Measurements from ENCODE around the gene DDN. TPM values are rescaled to one million over a fixed set of nuclear protein-coding genes. Genes with fewer than 3 reads are reported as not detected.

DDN gene
- total and polyA plus RNA-seq, 9 of the 15 experiments (the other 6 are each of a cell fraction or from before 2014, with no cell fraction given) = 0.03 to 3.6 (median 1.6) TPM

DNA sequence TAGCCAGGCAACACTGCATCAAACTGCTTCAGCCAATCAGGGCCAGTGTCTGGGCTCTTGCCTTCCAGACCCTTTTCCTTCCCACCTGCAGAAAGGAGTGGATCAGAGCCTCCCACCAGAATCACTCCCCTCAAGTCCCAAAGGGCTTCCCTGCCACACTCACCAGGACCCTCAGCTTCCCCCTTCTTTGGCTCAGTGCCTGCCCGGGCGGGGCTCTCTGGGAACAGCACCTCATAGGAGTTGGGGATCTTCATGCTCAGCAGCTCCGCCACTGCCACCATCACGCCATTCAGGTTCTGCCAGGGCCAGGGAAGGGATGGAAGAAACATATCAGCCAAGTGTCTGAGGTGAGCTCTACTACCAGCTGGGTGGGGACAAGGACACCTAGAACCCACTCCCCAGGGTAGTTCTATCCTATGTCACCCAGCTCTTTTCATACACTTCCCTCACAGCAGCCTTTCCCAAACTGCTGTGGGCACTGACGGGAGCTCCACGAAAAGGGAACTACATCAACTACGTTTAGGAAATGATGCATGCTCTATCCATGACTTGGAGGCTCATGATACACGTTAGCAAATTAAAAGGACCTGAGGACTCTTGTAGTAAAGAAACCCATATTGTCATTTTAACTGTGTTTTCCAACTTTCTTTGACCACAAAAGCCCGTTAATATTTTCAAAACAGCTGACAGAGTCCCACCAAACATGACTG, 28.8 kb upstream of the DDN start:
- CTCF ChIA-PET (ENCODE audit: low intra/inter-chr PET ratio) = no interaction called here
- H3K36me3 ChIP-seq (ENCODE audit: control insufficient read depth, insufficient read depth, low read length) = peaks cover 100% of the 10 kb centered on the region
- H4K20me1 ChIP-seq (replicated peaks; ENCODE audit: control insufficient read depth, insufficient read depth, low read length) = 0 out of 2 replicates have a peak, but pooled peaks cover 5% of the 10 kb centered on the region
- H3K4me2 ChIP-seq (ENCODE audit: insufficient read depth, low read length) = no peak overlapping the region
- no peaks in the 10 kb centered on the region for H3K9me1 ChIP-seq (ENCODE audit: control insufficient read depth, insufficient read depth, low read length)
- no peaks in the 10 kb centered on the region for H3K9me3 ChIP-seq (replicated peaks; ENCODE audit: control insufficient read depth, insufficient read depth, low read depth, low read length)
- H3K9ac ChIP-seq (ENCODE audit: insufficient read depth in 1 of 2, low read depth in 2 of 2, low read length in 2 of 2) = no peak overlapping the region
- DNase-seq (ENCODE audit: extremely low read depth in 1 of 4, low spot score in 3 of 4) (no peak), ATAC-seq (no peak), FAIRE-seq (no peak)
- in situ Hi-C loops (cut with MboI) = no loop called here
- POLR2A ChIA-PET = interaction anchor here (0.6 to 4.2 kb wide), 5 partner anchors 8 to 46 kb away, joined by 3 to 19 read pairs (median 5); no protein-coding TSS in a partner anchor
- intact Hi-C loops (cut with micrococcal nuclease) = no loop called here
- no peak overlapping the region for H3K27ac ChIP-seq (ENCODE audit: extremely low read depth, low read depth, low read length)
- TF ChIP-seq, protein P1, sequence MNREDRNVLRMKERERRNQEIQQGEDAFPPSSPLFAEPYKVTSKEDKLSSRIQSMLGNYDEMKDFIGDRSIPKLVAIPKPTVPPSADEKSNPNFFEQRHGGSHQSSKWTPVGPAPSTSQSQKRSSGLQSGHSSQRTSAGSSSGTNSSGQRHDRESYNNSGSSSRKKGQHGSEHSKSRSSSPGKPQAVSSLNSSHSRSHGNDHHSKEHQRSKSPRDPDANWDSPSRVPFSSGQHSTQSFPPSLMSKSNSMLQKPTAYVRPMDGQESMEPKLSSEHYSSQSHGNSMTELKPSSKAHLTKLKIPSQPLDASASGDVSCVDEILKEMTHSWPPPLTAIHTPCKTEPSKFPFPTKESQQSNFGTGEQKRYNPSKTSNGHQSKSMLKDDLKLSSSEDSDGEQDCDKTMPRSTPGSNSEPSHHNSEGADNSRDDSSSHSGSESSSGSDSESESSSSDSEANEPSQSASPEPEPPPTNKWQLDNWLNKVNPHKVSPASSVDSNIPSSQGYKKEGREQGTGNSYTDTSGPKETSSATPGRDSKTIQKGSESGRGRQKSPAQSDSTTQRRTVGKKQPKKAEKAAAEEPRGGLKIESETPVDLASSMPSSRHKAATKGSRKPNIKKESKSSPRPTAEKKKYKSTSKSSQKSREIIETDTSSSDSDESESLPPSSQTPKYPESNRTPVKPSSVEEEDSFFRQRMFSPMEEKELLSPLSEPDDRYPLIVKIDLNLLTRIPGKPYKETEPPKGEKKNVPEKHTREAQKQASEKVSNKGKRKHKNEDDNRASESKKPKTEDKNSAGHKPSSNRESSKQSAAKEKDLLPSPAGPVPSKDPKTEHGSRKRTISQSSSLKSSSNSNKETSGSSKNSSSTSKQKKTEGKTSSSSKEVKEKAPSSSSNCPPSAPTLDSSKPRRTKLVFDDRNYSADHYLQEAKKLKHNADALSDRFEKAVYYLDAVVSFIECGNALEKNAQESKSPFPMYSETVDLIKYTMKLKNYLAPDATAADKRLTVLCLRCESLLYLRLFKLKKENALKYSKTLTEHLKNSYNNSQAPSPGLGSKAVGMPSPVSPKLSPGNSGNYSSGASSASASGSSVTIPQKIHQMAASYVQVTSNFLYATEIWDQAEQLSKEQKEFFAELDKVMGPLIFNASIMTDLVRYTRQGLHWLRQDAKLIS (CRISPR knock-in tag; IDR thresholded peaks at IDR 0.05) = no peak
- no peak for TF ChIP-seq PHB (CRISPR knock-in tag; IDR thresholded peaks at IDR 0.05)
- no peak for TF ChIP-seq PHB2 (IDR thresholded peaks at IDR 0.05; ENCODE audit: low read depth)
- no peak for TF ChIP-seq BHLHE40 (IDR thresholded peaks at IDR 0.05; ENCODE audit: low read length)
- no peak for TF ChIP-seq ESRRB (CRISPR knock-in tag; IDR thresholded peaks at IDR 0.05; ENCODE audit: borderline replicate concordance)
- TF ChIP-seq, protein P2, sequence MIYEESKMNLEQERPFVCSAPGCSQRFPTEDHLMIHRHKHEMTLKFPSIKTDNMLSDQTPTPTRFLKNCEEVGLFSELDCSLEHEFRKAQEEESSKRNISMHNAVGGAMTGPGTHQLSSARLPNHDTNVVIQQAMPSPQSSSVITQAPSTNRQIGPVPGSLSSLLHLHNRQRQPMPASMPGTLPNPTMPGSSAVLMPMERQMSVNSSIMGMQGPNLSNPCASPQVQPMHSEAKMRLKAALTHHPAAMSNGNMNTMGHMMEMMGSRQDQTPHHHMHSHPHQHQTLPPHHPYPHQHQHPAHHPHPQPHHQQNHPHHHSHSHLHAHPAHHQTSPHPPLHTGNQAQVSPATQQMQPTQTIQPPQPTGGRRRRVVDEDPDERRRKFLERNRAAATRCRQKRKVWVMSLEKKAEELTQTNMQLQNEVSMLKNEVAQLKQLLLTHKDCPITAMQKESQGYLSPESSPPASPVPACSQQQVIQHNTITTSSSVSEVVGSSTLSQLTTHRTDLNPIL (CRISPR knock-in tag; IDR thresholded peaks at IDR 0.05) = no peak
- TF ChIP-seq TAL1 (IDR thresholded peaks at IDR 0.05) = no peak
- TF ChIP-seq, protein P3, sequence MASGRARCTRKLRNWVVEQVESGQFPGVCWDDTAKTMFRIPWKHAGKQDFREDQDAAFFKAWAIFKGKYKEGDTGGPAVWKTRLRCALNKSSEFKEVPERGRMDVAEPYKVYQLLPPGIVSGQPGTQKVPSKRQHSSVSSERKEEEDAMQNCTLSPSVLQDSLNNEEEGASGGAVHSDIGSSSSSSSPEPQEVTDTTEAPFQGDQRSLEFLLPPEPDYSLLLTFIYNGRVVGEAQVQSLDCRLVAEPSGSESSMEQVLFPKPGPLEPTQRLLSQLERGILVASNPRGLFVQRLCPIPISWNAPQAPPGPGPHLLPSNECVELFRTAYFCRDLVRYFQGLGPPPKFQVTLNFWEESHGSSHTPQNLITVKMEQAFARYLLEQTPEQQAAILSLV (tag; IDR thresholded peaks at IDR 0.05) = no peak
- BruUV-seq (replicated peaks) = no TSS peak
- H3K4me1 ChIP-seq (replicated peaks in 1 of 2; ENCODE audit: control insufficient read depth in 2 of 2, insufficient read depth in 2 of 2, low read length in 2 of 2) = peaks cover 0 to 7% of the 10 kb centered on the region in 2 experiments; a peak in 1 of 5 replicates
- no peak overlapping the region for H2AFZ ChIP-seq (ENCODE audit: low read depth, low read length)
- 98% methylated on average over 9 of the region's 9 CpGs for WGBS (ENCODE audit: insufficient coverage, low coverage, missing lambda C conversion rate)
- H3K27me3 ChIP-seq (ENCODE audit: control insufficient read depth in 2 of 2, insufficient read depth in 2 of 2, low read length in 2 of 2) = no peaks in the 10 kb centered on the region
- no peak overlapping the region for H3K4me3 ChIP-seq
- no peaks in the 10 kb centered on the region for H3K79me2 ChIP-seq (ENCODE audit: control insufficient read depth, insufficient read depth, low read length)

Measured in K562 (cell line).